ENCODE data around the gene RBM38.
"Not testable (repeated sequence)": the region's sequence is repeated elsewhere in the genome, so short reads cannot be mapped to it uniquely, and the experiment has no call there.

Gene RBM38

GRCh38 chr20:57390604-57391438 is at the start of gene RBM38:
Gene RBM38 (plus strand): TSS chr20:57391396. CDS start chr20:57391582, 186 bp downstream.
- DNase-seq, result peak; percentile 86

GRCh38 chr20:57341663-57342062 is 49.5 kb upstream of the RBM38 start:
- DNase-seq, result no peak

GRCh38 chr20:57342829-57343228 is 48.4 kb upstream of the RBM38 start:
- no peak for DNase-seq

GRCh38 chr20:57346477-57346876 is 44.7 kb upstream of the RBM38 start:
- peak; percentile 82 for DNase-seq

GRCh38 chr20:57347393-57347792 is 43.8 kb upstream of the RBM38 start:
- DNase-seq, result no peak

GRCh38 chr20:57348200-57348921 is 42.8 kb upstream of the RBM38 start:
- DNase-seq, result not testable (repeated sequence)

- DNase-seq, result not testable (repeated sequence)
Observed at GRCh38 chr20:57348922-57349574, 42.1 kb upstream of the RBM38 start.

GRCh38 chr20:57350081-57350710 is 41.0 kb upstream of the RBM38 start:
- DNase-seq, result no peak

GRCh38 chr20:57350726-57351041 is 40.5 kb upstream of the RBM38 start:
- not testable (repeated sequence) for DNase-seq

- peak; percentile 94 for DNase-seq
Observed at GRCh38 chr20:57351042-57351783, 40.0 kb upstream of the RBM38 start, which contains the start of gene RAE1. Gene RAE1 (plus strand): TSS chr20:57351255. CDS start chr20:57354039, 2,784 bp downstream.

- DNase-seq, result no peak
Observed at GRCh38 chr20:57352305-57352704, 38.9 kb upstream of the RBM38 start.

- no peak for DNase-seq
Observed at GRCh38 chr20:57353351-57353750, 37.8 kb upstream of the RBM38 start.

- no peak for DNase-seq
Observed at GRCh38 chr20:57361517-57361916, 29.7 kb upstream of the RBM38 start.

- DNase-seq, result no peak
Observed at GRCh38 chr20:57364451-57364850, 26.7 kb upstream of the RBM38 start.

GRCh38 chr20:57369596-57369995 is 21.6 kb upstream of the RBM38 start:
- no peak for DNase-seq

GRCh38 chr20:57370316-57370715 is 20.9 kb upstream of the RBM38 start:
- DNase-seq, result no peak

- no peak for DNase-seq
Observed at GRCh38 chr20:57371363-57371762, 19.8 kb upstream of the RBM38 start.

- no peak for DNase-seq
Observed at GRCh38 chr20:57372157-57372556, 19.0 kb upstream of the RBM38 start.

- no peak for DNase-seq
Observed at GRCh38 chr20:57372581-57373350, 18.4 kb upstream of the RBM38 start.

GRCh38 chr20:57374343-57374930 is 16.8 kb upstream of the RBM38 start:
- DNase-seq, result no peak
